Endothelial cell of umbilical vein (primary cell): ENCODE measurements around the gene GPN3.

Experiments used
- EZH2 ChIP-seq: IDR thresholded peaks from 2 replicates; pipeline ENCODE4 v1.6.1; 2012; ENCODE audit warnings: borderline replicate concordance, low read depth, mild to moderate bottlenecking, moderate library complexity, low read length, inconsistent platforms; ENCODE audit not compliant: severe bottlenecking
- FOS ChIP-seq: IDR thresholded peaks from 2 replicates; pipeline ENCODE4 v1.6.1; 2011; ENCODE audit warnings: mild to moderate bottlenecking, low read length, moderate library complexity, borderline replicate concordance; ENCODE audit not compliant: insufficient read depth
- GATA2 ChIP-seq: IDR thresholded peaks from 2 replicates; pipeline ENCODE4 v1.7.0; 2011; ENCODE audit warnings: low read depth, mild to moderate bottlenecking, moderate library complexity, mixed read lengths, low read length; ENCODE audit not compliant: insufficient read length, insufficient read depth
- JUN ChIP-seq: IDR thresholded peaks from 2 replicates; pipeline ENCODE4 v1.6.1; 2011; ENCODE audit warnings: borderline replicate concordance, low read depth; ENCODE audit not compliant: insufficient read length, insufficient read depth
- MYC ChIP-seq: IDR thresholded peaks from one replicate; pipeline ENCODE4 v1.6.1; 2011; ENCODE audit warnings: mild to moderate bottlenecking, low read depth, low read length
- POLR2A ChIP-seq: IDR thresholded peaks from 2 replicates; pipeline ENCODE4 v1.6.1; 2012; ENCODE audit warnings: low read depth, mild to moderate bottlenecking, control low read depth, low read length
- POLR2AphosphoS5 ChIP-seq: IDR thresholded peaks from 2 replicates; pipeline ENCODE4 v1.6.1; 2012; ENCODE audit warnings: low read depth, mild to moderate bottlenecking, control low read depth, low read length, moderate library complexity; ENCODE audit not compliant: insufficient read depth
- TF ChIP-seq, protein P1 (sequence below), 2 donors: IDR thresholded peaks; 1 replicate in 1 of 2; 2 replicates in 1 of 2; pipeline ENCODE4 v1.5.1; 2011; ENCODE audit warnings: low read length in 2 of 2, mild to moderate bottlenecking in 2 of 2, moderate library complexity in 2 of 2, control low read depth in 1 of 2, inconsistent platforms in 1 of 2, low read depth in 1 of 2; ENCODE audit not compliant: insufficient read depth in 1 of 2; ENCODE audit errors: extremely low read depth in 1 of 2
- TF ChIP-seq, protein P2 (sequence below): IDR thresholded peaks from 2 replicates; pipeline ENCODE4 v1.6.1; 2011; ENCODE audit not compliant: insufficient read depth, insufficient read length

- TF ChIP-seq, protein P1, sequence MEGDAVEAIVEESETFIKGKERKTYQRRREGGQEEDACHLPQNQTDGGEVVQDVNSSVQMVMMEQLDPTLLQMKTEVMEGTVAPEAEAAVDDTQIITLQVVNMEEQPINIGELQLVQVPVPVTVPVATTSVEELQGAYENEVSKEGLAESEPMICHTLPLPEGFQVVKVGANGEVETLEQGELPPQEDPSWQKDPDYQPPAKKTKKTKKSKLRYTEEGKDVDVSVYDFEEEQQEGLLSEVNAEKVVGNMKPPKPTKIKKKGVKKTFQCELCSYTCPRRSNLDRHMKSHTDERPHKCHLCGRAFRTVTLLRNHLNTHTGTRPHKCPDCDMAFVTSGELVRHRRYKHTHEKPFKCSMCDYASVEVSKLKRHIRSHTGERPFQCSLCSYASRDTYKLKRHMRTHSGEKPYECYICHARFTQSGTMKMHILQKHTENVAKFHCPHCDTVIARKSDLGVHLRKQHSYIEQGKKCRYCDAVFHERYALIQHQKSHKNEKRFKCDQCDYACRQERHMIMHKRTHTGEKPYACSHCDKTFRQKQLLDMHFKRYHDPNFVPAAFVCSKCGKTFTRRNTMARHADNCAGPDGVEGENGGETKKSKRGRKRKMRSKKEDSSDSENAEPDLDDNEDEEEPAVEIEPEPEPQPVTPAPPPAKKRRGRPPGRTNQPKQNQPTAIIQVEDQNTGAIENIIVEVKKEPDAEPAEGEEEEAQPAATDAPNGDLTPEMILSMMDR (IDR thresholded peaks at IDR 0.05; ENCODE audit: extremely low read depth in 1 of 2, insufficient read depth in 1 of 2, low read depth in 1 of 2, low read length in 2 of 2): no peak
- no peak for TF ChIP-seq MYC
- TF ChIP-seq EZH2: no peak
- no peak for TF ChIP-seq JUN
- no peak for TF ChIP-seq POLR2AphosphoS5
- no peak for TF ChIP-seq GATA2
- no peak for TF ChIP-seq POLR2A
- TF ChIP-seq, protein P2, sequence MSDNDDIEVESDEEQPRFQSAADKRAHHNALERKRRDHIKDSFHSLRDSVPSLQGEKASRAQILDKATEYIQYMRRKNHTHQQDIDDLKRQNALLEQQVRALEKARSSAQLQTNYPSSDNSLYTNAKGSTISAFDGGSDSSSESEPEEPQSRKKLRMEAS: no peak
- no peak for TF ChIP-seq FOS
These were observed 3.0 kb downstream of the GPN3 start for GRCh38 chr12:110465024-110465423.
